HepG2 (cell line): ENCODE measurements around the gene CNOT2. TPM values are rescaled to one million over a fixed set of nuclear protein-coding genes. Genes with fewer than 3 reads are reported as not detected.

Experiments
- ATAC-seq: fragments of 200-7000 bp; cut with Tn5 transposase; 3 replicates; pipeline ENCODE4 v1.9.1; 2020; ENCODE audit warnings: mild to moderate bottlenecking, moderate library complexity
- BruUV-seq: library from RNA; stranded (reverse); fragments of 400-500 nt; replicated peaks from 2 replicates; lab custom pipeline; 2021; lab: Mats Ljungman, UMichigan
- CTCF ChIA-PET: fragments of 300-600 bp; formaldehyde crosslinking; extraction: SDS; loops from one replicate; lab custom pipeline; 2021; ENCODE audit warnings: low total read pairs, inconsistent platforms, low intra/inter-chr PET ratio; lab: Yijun Ruan, JAX
- POLR2A ChIA-PET: fragments of 350-600 bp; sonication (Branson Sonifier 250); formaldehyde crosslinking; loops from one replicate; lab custom pipeline; 2020; ENCODE audit warnings: antibody characterized with exemption, inconsistent platforms; lab: Yijun Ruan, JAX
- DNase-seq: peaks from one replicate; pipeline ENCODE4 v3.0.0-alpha.2; 2015; ENCODE audit warnings: low spot score
- FAIRE-seq: peaks from 3 replicates; lab custom pipeline; 2011; peaks lifted over from hg19 to GRCh38; lab: Jason Lieb, UNC
- H2AFZ ChIP-seq: one replicate; pipeline ENCODE4 v1.6.1; 2011; ENCODE audit warnings: low read length, inconsistent platforms
- H3K27ac ChIP-seq: fragments of 300-600 bp; 3 replicates; pipeline ENCODE4 v1.8.0; 2011; ENCODE audit warnings: mixed run types, mild to moderate bottlenecking, mixed read lengths, low read length, inconsistent platforms; ENCODE audit not compliant: insufficient read depth; ENCODE audit errors: extremely low read length
- H3K27me3 ChIP-seq, 2 experiments: fragments of 200-600 bp in 1 of 2; 2 replicates in 1 of 2; 3 replicates in 1 of 2; pipeline versions ENCODE4 v1.6.0 to v1.8.0; 2011; ENCODE audit warnings: low read length in 2 of 2, mild to moderate bottlenecking in 2 of 2, moderate library complexity in 2 of 2, inconsistent platforms in 1 of 2; ENCODE audit not compliant: insufficient read depth in 2 of 2, control insufficient read depth in 1 of 2
- H3K36me3 ChIP-seq, 2 experiments: fragments of 200-600 bp in 1 of 2; replicated peaks in 1 of 2; 2 replicates in 1 of 2; 3 replicates in 1 of 2; pipeline versions ENCODE4 v1.5.1 to v1.8.0; 2011; ENCODE audit warnings: low read length in 2 of 2, inconsistent platforms in 1 of 2; ENCODE audit not compliant: insufficient read depth in 2 of 2, control insufficient read depth in 1 of 2
- H3K4me1 ChIP-seq: 2 replicates; pipeline ENCODE4 v1.5.1; 2012; ENCODE audit warnings: low read length, inconsistent platforms; ENCODE audit not compliant: insufficient read depth
- H3K4me2 ChIP-seq: 2 replicates; pipeline ENCODE4 v1.6.0; 2011; ENCODE audit warnings: low read depth, low read length, inconsistent platforms
- H3K4me3 ChIP-seq, 3 experiments: fragments of 200-600 bp in 1 of 3; sonication (generic), shearing (Covaris generic) in 1 of 3; replicated peaks in 1 of 3; 2 replicates each; pipeline ENCODE4 v1.5.1; 2011 to 2016; ENCODE audit warnings: low read length in 3 of 3, inconsistent platforms in 2 of 3, low read depth in 2 of 3, mild to moderate bottlenecking in 2 of 3, control low read depth in 1 of 3, mixed read lengths in 1 of 3; ENCODE audit not compliant: insufficient read depth in 1 of 3
- H3K79me2 ChIP-seq: one replicate; pipeline ENCODE4 v1.6.1; 2011; ENCODE audit warnings: low read length, inconsistent platforms; ENCODE audit not compliant: insufficient read depth
- H3K9ac ChIP-seq: 2 replicates; pipeline ENCODE4 v1.6.0; 2011; ENCODE audit warnings: mild to moderate bottlenecking, low read depth, low read length, inconsistent platforms; ENCODE audit not compliant: insufficient read depth
- H3K9me3 ChIP-seq: 2 replicates; pipeline ENCODE4 v1.5.1; 2012; ENCODE audit warnings: mild to moderate bottlenecking, low read length
- H4K20me1 ChIP-seq: 2 replicates; pipeline ENCODE4 v1.6.0; 2011; ENCODE audit warnings: inconsistent platforms, mild to moderate bottlenecking, low read length, moderate library complexity; ENCODE audit not compliant: insufficient read depth
- CEBPG ChIP-seq: IDR thresholded peaks from 2 replicates; pipeline ENCODE4 v1.6.1; 2016
- HNF4G ChIP-seq, 2 experiments: sonication (generic) in 1 of 2; formaldehyde crosslinking in 1 of 2; IDR thresholded peaks; 2 replicates each; pipeline versions ENCODE4 v1.4.0 to v1.6.1; 2011 to 2020; ENCODE audit warnings: borderline replicate concordance in 2 of 2, low read depth in 2 of 2, mild to moderate bottlenecking in 2 of 2, low read length in 1 of 2, missing genetic modification reagents in 1 of 2, moderate library complexity in 1 of 2
- IKZF5 ChIP-seq: IDR thresholded peaks from 2 replicates; pipeline ENCODE4 v1.6.1; 2018; ENCODE audit warnings: missing genetic modification reagents, mild to moderate bottlenecking, missing compliant biosample characterization
- JUN ChIP-seq: sonication (generic); formaldehyde crosslinking; IDR thresholded peaks from 2 replicates; pipeline ENCODE4 v1.4.0; 2020; ENCODE audit warnings: mild to moderate bottlenecking, missing genetic modification reagents
- PCBP1 ChIP-seq: fragments of 200-400 bp; formaldehyde crosslinking; IDR thresholded peaks from 2 replicates; pipeline ENCODE4 v1.6.1; 2017; ENCODE audit warnings: mild to moderate bottlenecking, low read depth, low read length, borderline replicate concordance
- POLR2A ChIP-seq, 2 experiments: IDR thresholded peaks; 2 replicates each; pipeline ENCODE4 v1.6.1; 2011; ENCODE audit warnings: low read depth in 2 of 2, low read length in 2 of 2, mild to moderate bottlenecking in 1 of 2, moderate library complexity in 1 of 2; ENCODE audit not compliant: insufficient read depth in 1 of 2
- POLR2AphosphoS2 ChIP-seq: IDR thresholded peaks from 2 replicates; pipeline ENCODE4 v1.6.1; 2011; ENCODE audit warnings: low read depth, low read length, improper control_type of control experiment
- SALL1 ChIP-seq: sonication (generic); formaldehyde crosslinking; IDR thresholded peaks from 2 replicates; pipeline ENCODE4 v1.8.0; 2022; ENCODE audit warnings: mild to moderate bottlenecking, missing genetic modification reagents
- SSRP1 ChIP-seq: IDR thresholded peaks from 2 replicates; pipeline ENCODE4 v1.6.1; 2016; ENCODE audit warnings: control low read depth
- TEF ChIP-seq: sonication (generic); formaldehyde crosslinking; IDR thresholded peaks from 2 replicates; pipeline ENCODE4 v1.5.0; 2020; ENCODE audit warnings: missing genetic modification reagents
- THAP11 ChIP-seq: IDR thresholded peaks from 2 replicates; pipeline ENCODE4 v1.6.1; 2016; ENCODE audit warnings: missing biosample characterization, missing genetic modification reagents
- XRCC5 ChIP-seq: fragments of 200-400 bp; formaldehyde crosslinking; optimal IDR thresholded peaks from 2 replicates; pipeline ENCODE3; 2017; ENCODE audit warnings: mild to moderate bottlenecking, low read length
- ZBTB7A ChIP-seq: sonication (generic); formaldehyde crosslinking; IDR thresholded peaks from 2 replicates; pipeline ENCODE4 v1.8.0; 2022; ENCODE audit warnings: mild to moderate bottlenecking, missing genetic modification reagents
- ZKSCAN8 ChIP-seq: IDR thresholded peaks from 2 replicates; pipeline ENCODE4 v1.6.1; 2016; ENCODE audit warnings: borderline replicate concordance, missing genetic modification reagents, missing compliant biosample characterization
- ZNF33A ChIP-seq: sonication (generic); formaldehyde crosslinking; IDR thresholded peaks from 2 replicates; pipeline ENCODE4 v1.5.1; 2020; ENCODE audit warnings: missing genetic modification reagents, mild to moderate bottlenecking, moderate library complexity, borderline replicate concordance
- ZNF614 ChIP-seq: IDR thresholded peaks from 2 replicates; pipeline ENCODE4 v1.6.1; 2018; ENCODE audit warnings: missing biosample characterization, missing genetic modification reagents, inconsistent platforms, borderline replicate concordance
- ZNF841 ChIP-seq: sonication (generic); formaldehyde crosslinking; IDR thresholded peaks from 2 replicates; pipeline ENCODE4 v1.8.1; 2023; ENCODE audit warnings: missing genetic modification reagents, borderline replicate concordance
- ZNF883 ChIP-seq: sonication (generic); formaldehyde crosslinking; IDR thresholded peaks from 2 replicates; pipeline ENCODE4 v1.5.1; 2020; ENCODE audit warnings: mild to moderate bottlenecking, missing genetic modification reagents; ENCODE audit errors: not compliant biosample characterization
- WGBS: methylation state at CpG from one replicate; pipeline ENCODE4 v1.1.6; 2017; ENCODE audit warnings: low lambda C conversion rate; 5-methylcytosine and 5-hydroxymethylcytosine counted together
- in situ Hi-C: cut with HindIII; loops from 2 replicates; pipeline ENCODE4 v1.10.0; 2017; ENCODE audit warnings: low pct_unique_long_range_greater_than_20kb; ENCODE audit not compliant: extremely low pct_ligation_motif_present
- intact Hi-C: fragments of 100-400 bp; cut with micrococcal nuclease; formaldehyde crosslinking; loops from one replicate; pipeline ENCODE4 v1.10.0; 2022; ENCODE audit not compliant: unreplicated experiment
- polyA plus RNA-seq, 8 experiments: library from polyadenylated mRNA; depleted of rRNA in 3 of 8; stranded (reverse) in 7 of 8; unstranded in 1 of 8; fragments of >200 nt; fragmentation: Illumina TruSeq in 4 of 8; extraction: Trizol in 4 of 8; gene quantifications; 2 replicates each; pipeline versions ENCODE4 v1.2.1 to v1.2.3, GENCODE V29; 2011 to 2016; ENCODE audit warnings: low read depth in 4 of 8, missing spikeins in 1 of 8, mixed read lengths in 1 of 8; ENCODE audit not compliant: insufficient read depth in 1 of 8
- total RNA-seq, 5 experiments: library from RNA; depleted of rRNA; stranded (reverse); fragments of >200 nt; fragmentation: Illumina TruSeq; extraction: Trizol; gene quantifications; 2 replicates each; pipeline ENCODE4 v1.2.3, GENCODE V29; 2016; ENCODE audit warnings: low read depth in 1 of 5
- TF ChIP-seq, protein P1 (sequence below): sonication (generic); formaldehyde crosslinking; IDR thresholded peaks from 2 replicates; pipeline ENCODE4 v1.4.0; 2020; ENCODE audit warnings: low read depth, mild to moderate bottlenecking, missing genetic modification reagents
- TF ChIP-seq, protein P2 (sequence below): sonication (generic); formaldehyde crosslinking; IDR thresholded peaks from 2 replicates; pipeline ENCODE4 v1.9.0; 2021; ENCODE audit warnings: missing genetic modification reagents, mild to moderate bottlenecking, borderline replicate concordance

The CNOT2 gene
- total and polyA plus RNA-seq, 2 of the 13 experiments (the other 11 are each of a cell fraction or from before 2014, with no cell fraction given) = 54.5 to 76.6 TPM

DNA sequence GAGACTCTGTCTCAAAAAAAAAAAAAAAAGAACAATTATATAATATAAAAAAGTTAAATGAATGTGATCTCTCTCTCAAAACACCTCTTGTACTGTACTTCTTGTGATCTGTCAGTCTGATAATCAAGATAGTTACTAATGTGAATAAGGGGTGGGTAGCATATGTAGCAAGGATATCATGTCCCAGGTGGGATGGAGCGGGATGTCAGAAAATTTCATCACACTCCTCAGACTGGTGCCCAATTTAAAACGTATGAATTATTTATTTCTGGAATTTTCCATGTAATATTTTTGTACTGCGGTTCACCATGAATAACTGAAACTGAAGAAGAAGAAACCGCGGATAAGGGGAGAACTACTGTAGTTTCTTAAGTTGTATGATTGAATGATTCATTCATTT, 11.0 kb downstream of the CNOT2 start (continued):
- no peak for TF ChIP-seq IKZF5
- no peak for TF ChIP-seq SSRP1 (CRISPR knock-in tag)
- no peak for TF ChIP-seq JUN (CRISPR knock-in tag)
- TF ChIP-seq, protein P1, sequence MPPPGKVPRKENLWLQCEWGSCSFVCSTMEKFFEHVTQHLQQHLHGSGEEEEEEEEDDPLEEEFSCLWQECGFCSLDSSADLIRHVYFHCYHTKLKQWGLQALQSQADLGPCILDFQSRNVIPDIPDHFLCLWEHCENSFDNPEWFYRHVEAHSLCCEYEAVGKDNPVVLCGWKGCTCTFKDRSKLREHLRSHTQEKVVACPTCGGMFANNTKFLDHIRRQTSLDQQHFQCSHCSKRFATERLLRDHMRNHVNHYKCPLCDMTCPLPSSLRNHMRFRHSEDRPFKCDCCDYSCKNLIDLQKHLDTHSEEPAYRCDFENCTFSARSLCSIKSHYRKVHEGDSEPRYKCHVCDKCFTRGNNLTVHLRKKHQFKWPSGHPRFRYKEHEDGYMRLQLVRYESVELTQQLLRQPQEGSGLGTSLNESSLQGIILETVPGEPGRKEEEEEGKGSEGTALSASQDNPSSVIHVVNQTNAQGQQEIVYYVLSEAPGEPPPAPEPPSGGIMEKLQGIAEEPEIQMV (CRISPR knock-in tag) = no peak
- TF ChIP-seq TEF (CRISPR knock-in tag) = no peak
- no peak for TF ChIP-seq ZNF614 (CRISPR knock-in tag)
- TF ChIP-seq XRCC5 = no peak
- TF ChIP-seq ZNF883 (CRISPR knock-in tag) = no peak

DNA sequence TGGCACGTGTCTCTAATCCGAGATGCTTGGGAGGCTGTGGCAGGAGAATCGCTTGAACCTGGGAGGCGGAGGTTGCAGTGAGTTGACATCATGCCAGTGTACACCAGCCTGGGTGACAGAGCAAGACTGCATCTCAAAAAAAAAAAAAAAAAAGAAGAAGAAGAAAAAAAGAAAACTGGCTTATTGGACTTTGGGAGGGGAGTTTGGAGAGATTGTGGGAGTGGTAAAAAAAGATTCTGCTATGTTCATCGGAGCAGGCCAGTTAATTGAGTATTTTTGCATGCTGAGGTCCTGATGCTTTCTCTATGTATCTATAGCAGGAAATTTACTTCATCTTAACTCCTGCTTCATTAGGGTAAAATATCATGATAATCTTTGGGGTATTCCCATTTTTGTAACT, 11.6 kb downstream of the CNOT2 start:
- ATAC-seq (no peak), FAIRE-seq (no peak), DNase-seq (no peak)
- intact Hi-C loops = no loop called here
- H3K4me1 ChIP-seq = peaks cover 38% of the 10 kb centered on the region
- no peak overlapping the region for H3K9ac ChIP-seq
- TF ChIP-seq SALL1 (CRISPR knock-in tag) = no peak
- TF ChIP-seq, protein P2, sequence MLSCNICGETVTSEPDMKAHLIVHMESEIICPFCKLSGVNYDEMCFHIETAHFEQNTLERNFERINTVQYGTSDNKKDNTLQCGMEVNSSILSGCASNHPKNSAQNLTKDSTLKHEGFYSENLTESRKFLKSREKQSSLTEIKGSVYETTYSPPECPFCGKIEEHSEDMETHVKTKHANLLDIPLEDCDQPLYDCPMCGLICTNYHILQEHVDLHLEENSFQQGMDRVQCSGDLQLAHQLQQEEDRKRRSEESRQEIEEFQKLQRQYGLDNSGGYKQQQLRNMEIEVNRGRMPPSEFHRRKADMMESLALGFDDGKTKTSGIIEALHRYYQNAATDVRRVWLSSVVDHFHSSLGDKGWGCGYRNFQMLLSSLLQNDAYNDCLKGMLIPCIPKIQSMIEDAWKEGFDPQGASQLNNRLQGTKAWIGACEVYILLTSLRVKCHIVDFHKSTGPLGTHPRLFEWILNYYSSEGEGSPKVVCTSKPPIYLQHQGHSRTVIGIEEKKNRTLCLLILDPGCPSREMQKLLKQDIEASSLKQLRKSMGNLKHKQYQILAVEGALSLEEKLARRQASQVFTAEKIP (CRISPR knock-in tag) = no peak
- TF ChIP-seq POLR2AphosphoS2 = no peak
- TF ChIP-seq ZBTB7A (CRISPR knock-in tag) = no peak
- no peak for TF ChIP-seq POLR2A (IDR thresholded peaks at IDR 0.05; ENCODE audit: insufficient read depth in 1 of 2, low read depth in 2 of 2, low read length in 2 of 2)
- TF ChIP-seq ZNF841 (CRISPR knock-in tag) = no peak
- TF ChIP-seq ZNF33A = no peak
- TF ChIP-seq PCBP1 = no peak
- TF ChIP-seq THAP11 (CRISPR knock-in tag) = no peak
- no peak for TF ChIP-seq ZKSCAN8 (CRISPR knock-in tag)
- no peak for TF ChIP-seq CEBPG (CRISPR knock-in tag)
- TF ChIP-seq HNF4G (IDR thresholded peaks at IDR 0.05; ENCODE audit: borderline replicate concordance, low read depth, low read length) = no peak
- no peak for TF ChIP-seq HNF4G (CRISPR knock-in tag; IDR thresholded peaks at IDR 0.05; ENCODE audit: borderline replicate concordance, low read depth)
- peaks cover 98% of the 10 kb centered on the region for H3K79me2 ChIP-seq
- CTCF ChIA-PET = no interaction called here
- H3K36me3 ChIP-seq = 0 out of 5 replicates have a peak, but pooled peaks cover 0 to 3% of the 10 kb centered on the region in 2 experiments
- H3K9me3 ChIP-seq = no peaks in the 10 kb centered on the region
- H3K27me3 ChIP-seq = no peaks in the 10 kb centered on the region; a peak in 1 of 5 replicates
- POLR2A ChIA-PET = no interaction called here
- H2AFZ ChIP-seq = no peak overlapping the region
- no peak overlapping the region for H3K4me3 ChIP-seq
- in situ Hi-C loops = no loop called here
- H3K4me2 ChIP-seq = no peak overlapping the region
- 80% methylated on average over 5 of the region's 5 CpGs for WGBS
- H3K27ac ChIP-seq = no peak overlapping the region
- peaks cover 51% of the 10 kb centered on the region for H4K20me1 ChIP-seq
- BruUV-seq = no TSS peak
